A549 (cell line): ENCODE measurements around the gene DLL4. TPM values are rescaled to one million over a fixed set of nuclear protein-coding genes. Genes with fewer than 3 reads are reported as not detected.

Experiments used
- ATAC-seq, 2 experiments: fragments of 200-7000 bp in 1 of 2; fragments of >200 bp in 1 of 2; cut with Nextera tagmentation in 1 of 2; cut with Tn5 transposase in 1 of 2; 3 replicates each; pipeline versions ENCODE4 v1.8.0 to v1.9.1; 2018 to 2020; ENCODE audit warnings: mild to moderate bottlenecking in 1 of 2, moderate library complexity in 1 of 2
- CTCF ChIA-PET: fragments of 300-600 bp; sonication (Branson Sonifier 250); formaldehyde crosslinking; extraction: SDS; loops from one replicate; lab custom pipeline; 2021; ENCODE audit warnings: antibody characterized with exemption, inconsistent platforms; lab: Yijun Ruan, JAX
- POLR2A ChIA-PET: fragments of 350-600 bp; formaldehyde crosslinking; extraction: SDS; loops from one replicate; lab custom pipeline; 2021; ENCODE audit warnings: antibody characterized with exemption, inconsistent platforms; lab: Yijun Ruan, JAX
- DNase-seq, 2 experiments: peaks; one replicate each; pipeline versions ENCODE4 v3.0.0 to v3.0.0-alpha.2; 2011 to 2016; ENCODE audit warnings: low read depth in 1 of 2, low spot score in 1 of 2
- FAIRE-seq: peaks from 2 replicates; lab custom pipeline; 2011; peaks lifted over from hg19 to GRCh38; lab: Jason Lieb, UNC
- H3K27ac ChIP-seq, 2 experiments: fragments of >200 bp; sonication (Bioruptor Twin); formaldehyde crosslinking; 3 replicates each; pipeline ENCODE4 v1.5.1; 2016 to 2017
- H3K4me1 ChIP-seq: fragments of >200 bp; sonication (Bioruptor Twin); formaldehyde crosslinking; 3 replicates; pipeline ENCODE4 v1.6.1; 2016
- H3K4me2 ChIP-seq: fragments of >200 bp; sonication (Bioruptor Twin); formaldehyde crosslinking; 3 replicates; pipeline ENCODE4 v1.6.1; 2016
- H3K4me3 ChIP-seq: fragments of >200 bp; sonication (Bioruptor Twin); formaldehyde crosslinking; 3 replicates; pipeline ENCODE4 v1.5.1; 2016
- H3K9me3 ChIP-seq: fragments of >200 bp; sonication (Bioruptor Twin); formaldehyde crosslinking; 3 replicates; pipeline ENCODE4 v1.6.1; 2016
- BCL3 ChIP-seq: fragments of >200 bp; sonication (Bioruptor Twin); formaldehyde crosslinking; IDR thresholded peaks from 3 replicates; pipeline ENCODE4 v1.6.1; 2016
- CBX2 ChIP-seq: fragments of 200-600 bp; sonication (generic); IDR thresholded peaks from 2 replicates; pipeline ENCODE4 v1.6.1; 2016; ENCODE audit warnings: low read depth, mild to moderate bottlenecking, borderline replicate concordance
- CBX8 ChIP-seq: fragments of 200-600 bp; sonication (generic); IDR thresholded peaks from 2 replicates; pipeline ENCODE4 v1.6.1; 2016
- EHMT2 ChIP-seq: fragments of 200-600 bp; sonication (generic); IDR thresholded peaks from 2 replicates; pipeline ENCODE4 v1.6.1; 2016; ENCODE audit warnings: antibody characterized with exemption, low read depth, mild to moderate bottlenecking, moderate library complexity
- FOSL2 ChIP-seq, 2 experiments: fragments of 450-650 bp in 1 of 2; fragments of >200 bp in 1 of 2; sonication (Bioruptor Twin) in 1 of 2; formaldehyde crosslinking; IDR thresholded peaks; 2 replicates each; pipeline versions ENCODE4 v1.5.0 to v1.6.1; 2016 to 2020; ENCODE audit warnings: mild to moderate bottlenecking in 1 of 2, moderate library complexity in 1 of 2
- GATA3 ChIP-seq: IDR thresholded peaks from 2 replicates; pipeline ENCODE4 v1.6.1; 2012; ENCODE audit warnings: borderline replicate concordance
- HEYL ChIP-seq: fragments of 250-450 bp; sonication (Bioruptor Pico); IDR thresholded peaks from 2 replicates; pipeline ENCODE4 v1.8.0; 2021; ENCODE audit warnings: mild to moderate bottlenecking, moderate library complexity
- HMGXB4 ChIP-seq: fragments of 250-450 bp; sonication (Bioruptor Pico); IDR thresholded peaks from 2 replicates; pipeline ENCODE4 v1.5.0; 2021; ENCODE audit warnings: mild to moderate bottlenecking, moderate library complexity, borderline replicate concordance
- HOXB13 ChIP-seq: fragments of 250-450 bp; sonication (Bioruptor Pico); IDR thresholded peaks from 2 replicates; pipeline ENCODE4 v1.5.0; 2020; ENCODE audit warnings: low read depth, mild to moderate bottlenecking, moderate library complexity
- JUN ChIP-seq, 2 experiments: fragments of >200 bp; sonication (Bioruptor Twin); formaldehyde crosslinking; IDR thresholded peaks; 2 replicates in 1 of 2; 3 replicates in 1 of 2; pipeline ENCODE4 v1.6.1; 2016 to 2017
- KDM1A ChIP-seq: fragments of 200-600 bp; sonication (generic); IDR thresholded peaks from 2 replicates; pipeline ENCODE4 v1.6.1; 2016; ENCODE audit warnings: low read depth, mild to moderate bottlenecking
- KDM5A ChIP-seq: fragments of 200-600 bp; sonication (generic); IDR thresholded peaks from 2 replicates; pipeline ENCODE4 v1.6.1; 2016; ENCODE audit warnings: antibody characterized with exemption, mild to moderate bottlenecking
- PBX3 ChIP-seq: IDR thresholded peaks from 2 replicates; pipeline ENCODE4 v1.6.1; 2012
- PHF8 ChIP-seq: fragments of 200-600 bp; sonication (generic); IDR thresholded peaks from 2 replicates; pipeline ENCODE4 v1.6.1; 2016; ENCODE audit warnings: low read depth, mild to moderate bottlenecking, antibody characterized with exemption, moderate library complexity, borderline replicate concordance
- POLR2A ChIP-seq: IDR thresholded peaks from 2 replicates; pipeline ENCODE4 v1.6.1; 2012; ENCODE audit warnings: mild to moderate bottlenecking, low read length
- RARB ChIP-seq: fragments of 250-450 bp; sonication (Bioruptor Pico); IDR thresholded peaks from 2 replicates; pipeline ENCODE4 v1.8.0; 2021; ENCODE audit warnings: mild to moderate bottlenecking, moderate library complexity
- RCOR1 ChIP-seq: fragments of 150-350 bp; IDR thresholded peaks from 2 replicates; pipeline ENCODE4 v1.6.1; 2014; ENCODE audit warnings: antibody characterized with exemption, low read length, low read depth
- REST ChIP-seq: fragments of 200-600 bp; sonication (generic); IDR thresholded peaks from 2 replicates; pipeline ENCODE4 v1.6.1; 2016; ENCODE audit warnings: antibody characterized with exemption, mild to moderate bottlenecking, moderate library complexity
- RNF2 ChIP-seq: fragments of 200-600 bp; sonication (generic); IDR thresholded peaks from 2 replicates; pipeline ENCODE4 v1.6.1; 2016; ENCODE audit warnings: low read depth, mild to moderate bottlenecking, antibody characterized with exemption, moderate library complexity, borderline replicate concordance
- SMC3 ChIP-seq: fragments of >200 bp; sonication (Bioruptor Twin); formaldehyde crosslinking; IDR thresholded peaks from 3 replicates; pipeline ENCODE4 v1.6.1; 2018; ENCODE audit warnings: inconsistent platforms
- SREBF2 ChIP-seq: fragments of 450-650 bp; IDR thresholded peaks from 2 replicates; pipeline ENCODE4 v1.6.1; 2014; ENCODE audit warnings: mild to moderate bottlenecking, moderate library complexity
- ZC3H11A ChIP-seq: fragments of 450-650 bp; IDR thresholded peaks from 2 replicates; pipeline ENCODE4 v1.6.1; 2014; ENCODE audit warnings: antibody characterized with exemption, mild to moderate bottlenecking
- ZFP36 ChIP-seq: fragments of 450-650 bp; IDR thresholded peaks from 2 replicates; pipeline ENCODE4 v1.6.1; 2014; ENCODE audit warnings: borderline replicate concordance; ENCODE audit not compliant: partially characterized antibody
- ZNF302 ChIP-seq: fragments of 250-450 bp; sonication (Bioruptor Pico); IDR thresholded peaks from 2 replicates; pipeline ENCODE4 v1.9.0; 2021; ENCODE audit warnings: inconsistent platforms, mild to moderate bottlenecking, moderate library complexity
- ZSCAN20 ChIP-seq: fragments of 250-450 bp; sonication (Bioruptor Pico); IDR thresholded peaks from 2 replicates; pipeline ENCODE4 v1.8.0; 2022; ENCODE audit warnings: mild to moderate bottlenecking, moderate library complexity
- WGBS: methylation state at CpG from one replicate; pipeline ENCODE4 v1.1.6; 2017; ENCODE audit errors: missing lambda C conversion rate; 5-methylcytosine and 5-hydroxymethylcytosine counted together
- polyA plus RNA-seq, 4 experiments: library from polyadenylated mRNA; depleted of rRNA in 3 of 4; stranded (reverse); fragments of >200 nt; fragmentation: RNase III in 1 of 4; extraction: RNeasy Plus Mini Kit Qiagen cat#74134 plus additional on column Dnase treatment in 1 of 4; gene quantifications; 2 replicates in 3 of 4; 3 replicates in 1 of 4; pipeline ENCODE4 v1.2.3, GENCODE V29; 2011 to 2017

The DLL4 gene
- polyA plus RNA-seq, 2 of the 4 experiments (the other 2 are of a cell fraction) = 0.09 to 0.28 TPM

GRCh38 chr15:40911693-40912092 is 17.4 kb upstream of the DLL4 start:
- Histone ChIP-seq H3K27ac (no peak overlapping the region), H3K9me3 (no peaks in the 10 kb centered on the region), H3K4me1 (peaks cover 16% of the 10 kb centered on the region), H3K4me3 (no peak overlapping the region), H3K4me2 (no peak overlapping the region)
- POLR2A ChIA-PET = no interaction called here
- no peak for FAIRE-seq
- no peak for ATAC-seq
- 100% methylated on average over 2 of the region's 2 CpGs for WGBS
- TF ChIP-seq REST = no peak
- no peak for TF ChIP-seq EHMT2
- no peak for TF ChIP-seq JUN (IDR thresholded peaks at IDR 0.05)
- TF ChIP-seq SREBF2 = no peak
- TF ChIP-seq CBX2 = no peak
- TF ChIP-seq RARB (CRISPR knock-in tag) = no peak
- no peak for DNase-seq
- CTCF ChIA-PET = interaction anchor here (1.1 to 2.4 kb wide), 6 partner anchors 10 to 273 kb away, joined by 4 to 10 read pairs (median 4); partner anchors contain the start of gene VPS18

- H3K4me2 ChIP-seq = no peak overlapping the region
- 59% methylated on average over 4 of the region's 6 CpGs for WGBS
- H3K4me3 ChIP-seq = no peak overlapping the region
- TF ChIP-seq GATA3 (no peak), KDM1A (no peak), REST (no peak), KDM5A (no peak), PHF8 (no peak), HEYL (CRISPR knock-in tag) (no peak), BCL3 (no peak), FOSL2 (IDR thresholded peaks at IDR 0.05) (no peak), FOSL2 (CRISPR knock-in tag; IDR thresholded peaks at IDR 0.05) (no peak), ZC3H11A (no peak), ZFP36 (no peak), POLR2A (no peak), RCOR1 (no peak), CBX8 (no peak), RNF2 (no peak), HOXB13 (CRISPR knock-in tag) (no peak), PBX3 (no peak), SMC3 (no peak), HMGXB4 (no peak), ZSCAN20 (CRISPR knock-in tag) (no peak), ZNF302 (CRISPR knock-in tag) (no peak)
- POLR2A ChIA-PET = no interaction called here
- FAIRE-seq (no peak), DNase-seq (no peak), ATAC-seq (no peak)
- CTCF ChIA-PET = interaction anchor here (1.1 to 2.1 kb wide), 3 partner anchors 18 to 273 kb away, joined by 4 to 5 read pairs (median 4); partner anchors contain the start of gene VPS18
- H3K9me3 ChIP-seq = no peaks in the 10 kb centered on the region
- peaks cover 8% of the 10 kb centered on the region; the same call in 2 of the 3 replicates for H3K4me1 ChIP-seq
- no peak overlapping the region for H3K27ac ChIP-seq
Measured at GRCh38 chr15:40912478-40912877, 16.7 kb upstream of the DLL4 start.
